Tibial nerve (tissue), 4 donors: ENCODE results near the gene ENOX1. TPM values are rescaled to one million over a fixed set of nuclear protein-coding genes. Genes with fewer than 3 reads are reported as not detected.

Source experiments
- DNase-seq, 2 donors: peaks; one replicate each; pipeline ENCODE4 v3.0.0-alpha.2; 2019; ENCODE audit warnings: low spot score in 2 of 2
- H3K27ac ChIP-seq, 4 donors: fragments of 200-600 bp; sonication (generic) in 3 of 4; one replicate each; pipeline ENCODE4 v1.5.1; 2017 to 2019; ENCODE audit warnings: mild to moderate bottlenecking in 1 of 4
- H3K27me3 ChIP-seq, 2 donors: fragments of 200-600 bp; sonication (generic) in 1 of 2; one replicate each; pipeline versions ENCODE4 v1.5.1 to v1.6.0; 2017 to 2019
- H3K36me3 ChIP-seq, 3 donors: fragments of 200-600 bp; sonication (generic); one replicate each; pipeline ENCODE4 v1.5.1; 2018 to 2019
- H3K4me1 ChIP-seq, 4 donors: fragments of 200-600 bp; sonication (generic) in 3 of 4; one replicate each; pipeline ENCODE4 v1.5.1; 2017 to 2019
- H3K4me3 ChIP-seq, 4 donors: fragments of 200-600 bp; sonication (generic) in 3 of 4; one replicate each; pipeline ENCODE4 v1.5.1; 2017 to 2019; ENCODE audit warnings: mild to moderate bottlenecking in 1 of 4, moderate library complexity in 1 of 4
- H3K9me3 ChIP-seq, 4 donors: fragments of 200-600 bp; sonication (generic) in 3 of 4; one replicate each; pipeline ENCODE4 v1.5.1; 2017 to 2019
- EP300 ChIP-seq, 2 donors: sonication (generic); formaldehyde crosslinking; IDR thresholded peaks; one replicate each; pipeline ENCODE4 v1.6.1; 2017; ENCODE audit warnings: antibody characterized with exemption in 2 of 2, mild to moderate bottlenecking in 1 of 2
- POLR2A ChIP-seq, 2 donors: fragments of 450-650 bp; IDR thresholded peaks; one replicate each; pipeline ENCODE4 v1.6.1; 2017; ENCODE audit warnings: antibody characterized with exemption in 2 of 2, mild to moderate bottlenecking in 2 of 2, moderate library complexity in 2 of 2
- WGBS, 2 donors: methylation state at CpG; one replicate each; pipeline ENCODE4 v1.1.5; 2018; 5-methylcytosine and 5-hydroxymethylcytosine counted together
- total RNA-seq, 4 donors: library from RNA; depleted of rRNA; stranded (reverse); fragments of >200 nt; gene quantifications; one replicate each; pipeline ENCODE4 v1.1.0, GENCODE V29; 2016
- TF ChIP-seq, protein P1 (sequence below), 5 experiments: fragments of 200-600 bp in 3 of 5; fragments of 450-650 bp in 2 of 5; sonication (generic) in 3 of 5; IDR thresholded peaks; one replicate each; pipeline ENCODE4 v1.5.1; 2016 to 2019; ENCODE audit warnings: antibody characterized with exemption in 5 of 5, mild to moderate bottlenecking in 3 of 5, moderate library complexity in 2 of 5

The ENOX1 gene
- total RNA-seq, 4 donors from 2014 or later = 2.6 to 8.2 (median 4.6) TPM

DNA sequence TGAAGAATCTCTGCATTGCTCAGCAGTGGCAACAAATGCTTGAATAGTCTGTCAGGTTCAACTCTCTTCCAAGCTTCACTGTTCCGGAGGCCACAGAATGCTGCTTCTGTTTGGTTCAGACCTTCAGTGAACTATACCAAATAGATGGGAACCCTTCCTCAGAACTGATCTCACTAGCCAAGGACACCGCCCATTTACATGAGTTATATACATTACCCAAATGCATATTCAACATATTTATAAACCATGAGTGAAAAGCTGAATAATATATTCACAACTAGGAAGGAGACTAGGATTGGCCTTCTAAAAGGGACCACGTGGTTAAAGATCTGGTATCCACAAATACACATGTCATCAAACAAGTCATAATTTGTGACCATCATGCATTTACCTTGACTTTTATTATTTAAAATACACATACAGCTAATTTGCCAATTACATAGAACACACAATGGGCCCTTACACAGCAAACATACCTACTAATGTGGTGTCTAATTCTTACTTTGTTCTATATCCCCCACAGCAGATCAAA is 49.3 kb downstream of the ENOX1 start:
- Histone ChIP-seq H3K36me3 (no peaks in the 10 kb centered on the region), H3K4me1 (no peaks in the 10 kb centered on the region), H3K9me3 (no peaks in the 10 kb centered on the region), H3K4me3 (no peak overlapping the region), H3K27ac (no peak overlapping the region), H3K27me3 (no peaks in the 10 kb centered on the region)
- TF ChIP-seq EP300 (IDR thresholded peaks at IDR 0.05) (no peak), POLR2A (IDR thresholded peaks at IDR 0.05) (no peak)
- TF ChIP-seq, protein P1, sequence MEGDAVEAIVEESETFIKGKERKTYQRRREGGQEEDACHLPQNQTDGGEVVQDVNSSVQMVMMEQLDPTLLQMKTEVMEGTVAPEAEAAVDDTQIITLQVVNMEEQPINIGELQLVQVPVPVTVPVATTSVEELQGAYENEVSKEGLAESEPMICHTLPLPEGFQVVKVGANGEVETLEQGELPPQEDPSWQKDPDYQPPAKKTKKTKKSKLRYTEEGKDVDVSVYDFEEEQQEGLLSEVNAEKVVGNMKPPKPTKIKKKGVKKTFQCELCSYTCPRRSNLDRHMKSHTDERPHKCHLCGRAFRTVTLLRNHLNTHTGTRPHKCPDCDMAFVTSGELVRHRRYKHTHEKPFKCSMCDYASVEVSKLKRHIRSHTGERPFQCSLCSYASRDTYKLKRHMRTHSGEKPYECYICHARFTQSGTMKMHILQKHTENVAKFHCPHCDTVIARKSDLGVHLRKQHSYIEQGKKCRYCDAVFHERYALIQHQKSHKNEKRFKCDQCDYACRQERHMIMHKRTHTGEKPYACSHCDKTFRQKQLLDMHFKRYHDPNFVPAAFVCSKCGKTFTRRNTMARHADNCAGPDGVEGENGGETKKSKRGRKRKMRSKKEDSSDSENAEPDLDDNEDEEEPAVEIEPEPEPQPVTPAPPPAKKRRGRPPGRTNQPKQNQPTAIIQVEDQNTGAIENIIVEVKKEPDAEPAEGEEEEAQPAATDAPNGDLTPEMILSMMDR (IDR thresholded peaks at IDR 0.05) = no peak
- DNase-seq = no peak
- 82 to 90% methylated on average over 3 of the region's 3 CpGs for WGBS, 2 donors

DNA sequence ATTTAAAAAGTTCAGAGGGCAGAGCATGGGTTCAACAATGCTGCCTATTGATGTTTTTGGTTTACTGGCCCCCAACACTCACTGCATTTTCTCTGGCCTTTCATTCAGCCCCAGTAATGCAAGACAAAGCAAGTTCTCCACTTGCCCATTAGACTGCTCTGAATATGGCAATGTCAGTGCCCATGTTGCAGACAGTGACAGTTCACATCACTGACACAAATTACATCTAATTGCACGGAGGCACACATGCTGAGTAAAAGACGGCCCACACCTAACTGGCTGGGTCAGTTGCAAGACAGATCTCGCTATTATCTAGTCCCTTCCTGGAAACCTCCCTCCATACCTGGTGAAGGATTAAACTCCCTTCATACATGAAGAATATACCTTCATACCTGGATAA is 54.0 kb downstream of the ENOX1 start:
- Histone ChIP-seq H3K27ac (no peak overlapping the region), H3K27me3 (no peaks in the 10 kb centered on the region), H3K36me3 (no peaks in the 10 kb centered on the region), H3K9me3 (no peaks in the 10 kb centered on the region), H3K4me1 (peaks cover 0 to 7% (median 0%) of the 10 kb centered on the region in 4 donors), H3K4me3 (no peak overlapping the region)
- TF ChIP-seq EP300 (IDR thresholded peaks at IDR 0.05) (no peak), POLR2A (IDR thresholded peaks at IDR 0.05) (no peak)
- TF ChIP-seq, protein P1 (IDR thresholded peaks at IDR 0.05) = no peak
- 62 to 74% methylated on average over 3 of the region's 3 CpGs for WGBS, 2 donors
- DNase-seq = no peak

DNA sequence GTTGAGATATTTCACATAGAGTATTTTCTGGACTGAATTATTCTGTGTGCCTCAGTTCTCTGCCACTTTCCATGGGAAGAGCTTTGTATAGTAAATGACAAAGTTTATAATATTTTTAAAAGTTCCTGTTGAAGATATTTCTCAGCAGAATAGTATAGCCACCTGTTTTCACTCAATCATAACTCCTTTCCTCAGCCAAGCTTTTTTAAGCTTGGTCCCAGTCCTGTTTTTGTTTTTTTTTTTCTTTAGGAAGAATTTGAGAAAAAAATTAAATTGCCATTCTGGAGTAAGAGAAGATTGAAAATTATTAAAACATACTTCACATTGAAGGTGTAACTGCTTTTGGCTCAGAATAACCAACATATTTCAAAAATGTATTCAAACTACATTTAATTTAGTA is 55.5 kb downstream of the ENOX1 start:
- Histone ChIP-seq H3K4me1 (peaks cover 0 to 7% (median 0%) of the 10 kb centered on the region in 4 donors), H3K4me3 (no peak overlapping the region), H3K9me3 (no peaks in the 10 kb centered on the region), H3K27me3 (no peaks in the 10 kb centered on the region), H3K36me3 (no peaks in the 10 kb centered on the region), H3K27ac (no peak overlapping the region)
- no peak for DNase-seq
- no peak for TF ChIP-seq POLR2A (IDR thresholded peaks at IDR 0.05)
- TF ChIP-seq EP300 (IDR thresholded peaks at IDR 0.05) = no peak

DNA sequence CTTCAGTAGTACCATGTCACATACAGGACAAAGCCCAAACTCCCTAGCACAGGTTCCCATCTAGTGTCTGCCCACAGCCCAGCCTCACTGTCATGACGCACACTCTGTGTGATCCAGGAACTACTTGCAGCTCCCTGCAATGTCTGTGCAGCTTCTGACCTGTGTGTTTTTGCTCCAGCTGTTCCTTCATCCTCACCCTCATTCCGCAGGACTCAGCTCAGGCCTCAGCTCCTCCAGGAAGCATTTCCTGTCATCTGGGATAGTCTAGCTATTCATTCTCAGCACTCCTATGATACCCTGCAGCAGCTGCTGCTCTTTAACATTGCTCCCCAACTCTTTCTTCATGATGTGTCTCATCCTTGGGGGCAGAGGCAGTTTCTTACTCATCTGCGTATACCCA is 56.1 kb downstream of the ENOX1 start:
- WGBS, 2 donors = 73 to 78% methylated on average over 3 of the region's 3 CpGs
- TF ChIP-seq, protein P1 (IDR thresholded peaks at IDR 0.05) = no peak
- no peak for TF ChIP-seq EP300 (IDR thresholded peaks at IDR 0.05)
- TF ChIP-seq POLR2A (IDR thresholded peaks at IDR 0.05) = no peak
- H3K4me1 ChIP-seq = peaks cover 0 to 7% (median 0%) of the 10 kb centered on the region in 4 donors

DNA sequence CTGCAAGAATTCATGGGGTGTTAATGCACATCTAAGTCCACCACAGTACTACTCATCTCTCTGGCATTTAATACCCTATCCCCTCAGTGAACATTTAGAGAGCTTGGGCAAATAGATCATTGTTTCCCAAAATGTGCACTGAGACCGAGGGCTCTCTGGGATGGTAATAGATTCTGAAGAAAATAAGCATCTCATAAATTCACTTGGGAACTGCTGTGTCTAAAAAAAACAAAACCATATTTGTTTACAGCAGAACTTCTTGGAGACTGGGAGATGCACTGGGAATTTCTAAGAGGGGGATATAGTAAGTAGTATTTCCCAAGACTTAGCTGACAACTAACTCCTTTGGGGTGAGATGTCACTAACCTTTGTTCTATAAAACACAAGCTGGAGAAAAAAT is 58.4 kb downstream of the ENOX1 start:
- no peak for DNase-seq
- 24 to 28% methylated on average over 1 of the region's 1 CpG for WGBS, 2 donors
- TF ChIP-seq EP300 (IDR thresholded peaks at IDR 0.05) (no peak), POLR2A (IDR thresholded peaks at IDR 0.05) (no peak)
- TF ChIP-seq, protein P1 (IDR thresholded peaks at IDR 0.05) = no peak
- Histone ChIP-seq H3K4me3 (no peak overlapping the region), H3K27ac (no peak overlapping the region), H3K4me1 (peaks cover 0 to 7% (median 0%) of the 10 kb centered on the region in 4 donors), H3K36me3 (no peaks in the 10 kb centered on the region), H3K9me3 (no peaks in the 10 kb centered on the region), H3K27me3 (no peaks in the 10 kb centered on the region)

More for the DNA sequence above, 56.1 kb downstream of the ENOX1 start:
- Histone ChIP-seq H3K36me3 (no peaks in the 10 kb centered on the region), H3K4me3 (no peak overlapping the region), H3K27me3 (no peaks in the 10 kb centered on the region), H3K9me3 (no peaks in the 10 kb centered on the region), H3K27ac (no peak overlapping the region)
- no peak for DNase-seq

DNA sequence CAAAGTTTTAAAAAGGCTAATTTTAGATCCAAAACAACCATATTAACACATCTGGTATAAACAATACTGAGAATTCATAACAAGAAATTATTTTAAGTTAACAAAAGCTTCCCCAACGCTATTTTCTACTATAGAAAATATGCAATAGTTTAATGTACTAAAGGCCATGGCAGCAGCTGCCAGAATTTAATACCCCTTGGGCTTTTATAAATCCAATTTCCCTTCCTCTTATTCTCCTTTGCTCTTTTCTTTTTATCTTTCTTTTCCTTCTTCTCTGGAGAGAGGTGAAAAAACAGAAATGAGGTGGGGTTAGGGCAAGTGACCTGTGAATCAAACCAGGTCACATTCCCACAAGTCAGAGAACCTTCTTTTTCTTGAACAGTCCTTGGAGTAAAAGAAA is 58.9 kb downstream of the ENOX1 start:
- no peak overlapping the region for H3K27ac ChIP-seq
- no peaks in the 10 kb centered on the region for H3K36me3 ChIP-seq
- peaks cover 0 to 7% (median 0%) of the 10 kb centered on the region in 4 donors for H3K4me1 ChIP-seq
- 32 to 45% methylated on average over 1 of the region's 1 CpG for WGBS, 2 donors
- no peak overlapping the region for H3K4me3 ChIP-seq
- TF ChIP-seq EP300 (IDR thresholded peaks at IDR 0.05) (no peak), POLR2A (IDR thresholded peaks at IDR 0.05) (no peak)
- TF ChIP-seq, protein P1 (IDR thresholded peaks at IDR 0.05) = no peak
- no peaks in the 10 kb centered on the region for H3K9me3 ChIP-seq
- H3K27me3 ChIP-seq = no peaks in the 10 kb centered on the region
- no peak for DNase-seq
